Activated naive CD4-positive, alpha-beta T cell (primary cell): ENCODE data around the gene ARSB.

Source experiments
- DNase-seq, 4 experiments: peaks; one replicate each; lab custom pipeline; 2025; lab: John Stamatoyannopoulos, UW

ARSB gene

DNA sequence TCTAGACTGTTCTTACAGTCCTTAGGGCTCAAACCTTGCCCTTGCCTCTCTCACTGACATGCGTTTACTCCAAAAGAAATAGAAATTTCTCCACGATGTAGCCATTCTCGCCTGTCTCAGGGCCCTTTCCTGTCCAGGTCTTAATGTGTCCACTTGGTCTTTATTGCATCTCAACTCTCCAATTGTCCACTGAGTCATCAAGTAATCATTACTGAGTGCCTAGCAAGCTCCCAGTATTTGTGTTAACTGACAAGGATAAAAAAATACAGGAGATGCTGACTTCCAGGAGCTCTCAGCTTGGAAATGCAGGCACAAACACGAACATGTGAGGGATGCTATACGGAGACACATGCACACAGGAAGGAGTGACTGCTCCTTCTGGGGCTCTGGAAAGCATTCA, 147.3 kb downstream of the ARSB start:
- no peak for DNase-seq

DNA sequence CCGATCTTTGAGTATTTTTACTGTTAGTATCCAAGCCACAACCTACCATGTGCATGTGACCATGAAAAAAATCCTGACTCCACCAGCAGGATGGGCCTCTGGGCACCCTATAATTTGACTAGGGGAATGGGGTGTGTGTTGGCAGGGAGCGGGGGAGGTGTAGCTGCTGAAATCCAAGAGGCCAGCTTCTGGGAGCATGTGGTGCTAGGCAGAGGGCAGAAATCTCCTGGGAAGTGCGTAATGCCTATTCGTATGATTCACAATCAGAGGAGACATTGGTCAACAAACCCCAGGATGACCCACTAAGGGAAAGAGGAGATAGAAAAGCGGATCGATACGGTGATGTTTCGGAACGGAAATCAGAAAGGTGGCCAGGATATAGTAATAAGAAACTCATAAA, 149.9 kb downstream of the ARSB start:
- DNase-seq, result no peak

DNA sequence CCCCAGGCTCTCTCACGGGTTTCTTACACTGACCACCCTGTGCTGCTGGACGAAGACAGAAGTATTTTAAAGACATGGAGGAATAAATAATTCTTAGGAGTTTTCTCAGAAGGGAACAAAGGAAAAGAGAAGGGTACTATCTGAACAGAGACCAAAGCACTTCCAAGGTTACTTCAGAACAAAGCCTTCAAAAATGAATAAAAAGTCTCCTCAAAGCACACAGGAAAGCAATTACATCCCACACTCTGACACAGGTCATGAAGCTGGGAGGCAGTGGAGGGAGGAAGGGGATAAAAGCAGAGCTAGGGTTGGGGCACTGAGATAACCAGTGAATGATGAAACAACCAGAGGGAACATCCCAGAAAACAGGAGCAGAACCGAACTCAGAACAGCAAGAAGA, 151.8 kb downstream of the ARSB start:
- DNase-seq, result no peak

DNA sequence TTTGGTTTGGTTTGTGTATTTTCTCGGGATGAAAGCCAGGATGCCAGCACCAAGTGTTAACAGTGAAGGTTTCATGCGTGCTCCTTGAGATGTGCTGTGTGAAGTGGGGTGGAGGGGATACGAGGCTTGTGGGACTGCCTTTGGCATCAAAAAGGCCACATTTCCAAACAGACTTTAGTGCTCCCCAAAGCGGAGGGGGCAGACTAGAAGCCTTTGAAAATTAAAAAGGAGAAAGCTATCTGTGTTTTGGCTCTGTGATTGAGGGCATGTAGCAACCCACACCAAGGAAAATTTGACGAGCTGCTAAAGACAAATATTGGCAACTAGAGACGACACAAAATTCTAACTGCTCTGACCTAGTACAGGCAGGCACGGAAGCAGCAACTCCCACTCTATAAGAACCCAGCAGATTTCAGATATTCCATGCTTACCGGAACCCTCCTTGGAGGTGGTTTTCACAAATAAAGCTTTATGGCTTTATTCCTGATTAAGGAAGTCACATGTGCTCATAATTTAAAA, 154.5 kb downstream of the ARSB start:
- no peak for DNase-seq

DNA sequence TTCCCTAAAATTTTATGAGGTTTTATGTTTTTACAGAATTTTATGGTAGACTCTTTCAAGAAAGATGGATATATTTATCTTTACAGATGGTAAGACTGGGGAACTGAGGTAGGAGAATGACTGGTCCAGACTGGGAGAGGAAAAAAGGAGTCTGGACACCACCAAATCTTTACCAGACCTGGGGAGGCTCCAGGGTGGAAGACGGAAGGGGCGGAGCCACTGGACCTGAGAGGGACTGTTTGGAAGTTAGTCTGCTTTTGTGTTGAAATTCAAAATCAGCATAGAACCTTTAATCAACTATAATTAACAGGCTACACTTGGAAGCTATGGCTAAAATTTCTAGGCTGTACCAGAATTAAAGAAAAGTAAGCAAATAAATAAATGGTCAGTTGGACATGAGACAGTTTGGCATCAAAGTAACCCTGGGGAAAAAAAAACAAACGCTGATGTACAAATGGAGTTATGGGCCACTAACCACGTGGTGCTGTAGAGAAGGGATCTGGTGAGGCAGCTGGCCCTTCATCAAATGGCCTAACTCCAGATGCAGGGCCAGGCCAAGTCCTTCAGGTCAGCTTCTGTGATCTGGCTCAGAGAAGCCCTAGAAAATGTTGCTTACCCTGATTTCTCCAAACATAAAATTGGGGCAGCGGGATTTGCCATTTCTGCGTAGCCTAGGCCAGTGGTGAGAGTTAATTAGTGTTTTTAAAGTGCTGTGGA, 155.1 kb downstream of the ARSB start:
- no peak for DNase-seq

DNA sequence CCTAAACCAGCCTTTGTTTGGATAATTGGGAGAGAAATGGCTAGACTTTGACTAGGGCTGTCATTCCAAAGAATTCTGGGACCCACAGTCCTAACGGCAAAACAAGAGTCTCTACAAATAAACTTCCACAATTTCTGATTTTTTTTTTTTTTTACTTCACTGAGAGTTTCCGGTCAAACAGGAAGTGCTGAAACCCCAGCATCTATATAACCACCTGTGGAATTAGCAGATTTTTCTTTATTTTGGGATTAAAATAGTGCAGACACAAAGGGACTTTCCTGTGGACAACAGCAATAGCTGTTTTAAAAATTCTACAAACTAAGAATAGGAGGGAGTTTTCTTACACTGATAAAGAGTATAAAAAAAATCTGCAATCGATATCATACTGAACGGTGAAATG, 157.4 kb downstream of the ARSB start:
- DNase-seq, result no peak

- no peak for DNase-seq
Observed at GRCh38 chr5:78824831-78825281, 160.3 kb downstream of the ARSB start.

DNA sequence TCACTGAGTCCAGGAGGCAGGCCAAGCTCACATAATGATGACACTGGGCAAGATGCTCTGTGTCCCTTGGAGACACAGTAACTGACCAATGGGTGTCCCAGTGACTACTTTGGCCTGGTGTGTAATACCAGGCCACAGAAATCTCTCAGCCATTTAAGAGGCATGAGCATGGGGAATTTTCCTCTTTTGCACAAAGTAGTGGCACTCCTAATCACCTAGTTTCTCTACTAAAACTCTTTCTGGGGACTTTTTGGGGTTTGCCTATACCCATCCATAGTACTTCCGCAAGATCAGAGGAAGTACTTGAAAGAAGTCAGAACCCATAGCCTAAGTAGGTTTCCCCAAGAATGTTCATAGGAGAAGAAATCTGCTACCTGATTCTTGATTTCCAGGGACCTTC, 161.9 kb downstream of the ARSB start:
- DNase-seq, result no peak

- DNase-seq, result no peak
Observed at GRCh38 chr5:78821536-78822021, 163.5 kb downstream of the ARSB start.

DNA sequence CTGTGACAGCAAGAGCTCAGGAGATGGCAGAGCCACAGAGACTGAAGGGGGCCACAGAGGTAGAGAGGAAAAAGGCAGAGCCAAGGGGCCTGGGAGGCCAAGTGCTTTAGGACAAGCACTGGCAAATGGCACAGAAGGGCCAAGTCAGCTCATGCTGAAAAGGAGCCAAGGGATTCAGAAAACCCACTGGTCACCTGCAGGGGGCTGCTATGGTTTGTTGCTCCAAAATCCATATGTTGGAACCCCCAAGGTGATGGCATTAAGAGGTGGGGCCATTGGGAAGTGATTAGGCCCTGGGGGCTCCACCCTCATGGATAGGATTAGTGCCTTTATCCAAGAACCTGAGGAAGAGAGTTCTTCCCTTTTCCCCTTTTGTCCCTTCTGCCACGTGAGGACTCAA, 165.4 kb downstream of the ARSB start:
- no peak for DNase-seq

DNA sequence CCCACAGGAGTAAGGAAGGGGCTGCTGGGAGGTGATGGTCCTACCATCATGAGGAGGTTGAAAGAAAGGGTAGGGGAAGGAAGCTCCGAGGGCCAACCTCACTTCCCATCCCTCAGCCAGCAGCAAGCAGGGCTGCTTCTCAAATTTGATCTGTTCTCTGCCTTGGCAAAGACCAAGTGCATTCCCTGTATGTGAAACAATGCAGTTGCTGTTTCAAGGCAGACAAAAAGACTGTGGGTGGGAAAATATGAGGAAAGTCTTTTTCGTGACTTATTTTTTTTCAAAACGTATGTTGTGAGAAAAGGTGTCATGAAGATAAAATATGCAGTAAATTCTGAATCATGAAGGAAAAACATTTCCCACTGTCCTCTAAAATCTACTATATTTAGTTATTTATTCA, 165.9 kb downstream of the ARSB start:
- no peak for DNase-seq

DNA sequence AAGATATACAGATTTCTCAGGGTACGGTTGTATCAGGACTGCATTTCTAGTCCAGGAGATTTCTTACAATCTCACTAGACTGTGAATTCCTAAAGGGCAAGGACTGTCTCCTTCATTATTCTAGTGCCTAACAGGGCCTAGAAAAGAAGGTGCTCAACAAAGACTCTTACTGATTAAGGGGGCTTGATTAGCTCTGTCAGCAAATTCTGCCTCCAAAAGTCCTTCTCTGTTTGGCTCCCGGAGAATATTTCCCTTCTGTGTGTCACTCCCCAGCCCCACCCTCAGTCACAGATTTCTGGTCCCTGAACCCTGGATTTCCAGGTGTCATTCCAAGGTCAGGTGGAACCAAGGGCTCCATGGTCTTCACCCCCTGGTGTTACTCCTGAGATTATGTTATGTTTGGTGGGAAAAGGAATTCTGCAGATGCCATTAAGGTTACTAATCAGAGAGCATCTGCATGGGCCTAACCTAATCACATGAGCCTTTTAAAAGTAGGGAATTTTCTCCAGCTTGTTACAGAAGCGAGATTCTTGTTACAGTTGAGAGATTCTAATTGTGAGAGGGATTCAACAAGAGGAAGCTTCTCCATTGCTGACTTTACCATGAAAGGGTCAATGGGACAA, 168.9 kb downstream of the ARSB start:
- DNase-seq, result no peak

GRCh38 chr5:78813906-78814530, 171.1 kb downstream of the ARSB start:
- DNase-seq, result no peak

DNA sequence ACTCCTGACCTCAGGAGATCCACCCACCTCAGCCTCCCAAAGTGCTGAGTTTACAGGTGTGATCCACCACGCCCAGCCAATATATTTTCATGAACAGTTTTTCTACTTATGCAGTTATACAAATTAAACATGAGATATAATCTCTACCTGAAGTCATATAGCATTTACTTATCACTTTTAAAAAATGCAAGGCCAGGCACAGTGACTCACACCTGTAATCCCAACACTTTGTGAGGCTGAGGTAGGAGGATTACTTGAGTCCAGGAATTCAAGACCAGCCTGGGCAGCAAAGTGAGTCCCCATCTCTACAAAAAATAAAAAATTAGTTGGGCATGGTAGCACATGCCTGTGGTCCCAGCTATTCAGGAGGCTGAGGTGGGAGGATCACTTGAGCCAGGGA, 171.8 kb downstream of the ARSB start:
- no peak for DNase-seq

DNA sequence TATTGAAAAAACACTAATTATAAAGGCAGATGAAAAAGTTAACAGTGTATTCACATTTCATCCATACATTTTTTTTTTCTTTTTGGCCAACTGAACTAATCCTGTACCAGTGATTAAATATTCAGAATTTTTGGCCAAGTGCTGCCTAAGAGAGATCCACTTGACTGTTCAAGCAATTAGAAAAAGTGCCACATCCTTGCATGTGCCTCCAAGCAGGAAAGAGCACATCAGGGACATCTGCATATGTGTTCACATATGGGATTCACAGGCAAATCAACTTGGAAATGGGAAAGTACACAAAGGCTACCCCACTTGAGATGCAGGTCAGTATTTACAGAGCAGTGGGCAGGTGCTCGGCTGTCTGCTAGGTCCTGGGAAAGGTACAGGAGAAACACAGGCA, 173.2 kb downstream of the ARSB start:
- no peak for DNase-seq

DNA sequence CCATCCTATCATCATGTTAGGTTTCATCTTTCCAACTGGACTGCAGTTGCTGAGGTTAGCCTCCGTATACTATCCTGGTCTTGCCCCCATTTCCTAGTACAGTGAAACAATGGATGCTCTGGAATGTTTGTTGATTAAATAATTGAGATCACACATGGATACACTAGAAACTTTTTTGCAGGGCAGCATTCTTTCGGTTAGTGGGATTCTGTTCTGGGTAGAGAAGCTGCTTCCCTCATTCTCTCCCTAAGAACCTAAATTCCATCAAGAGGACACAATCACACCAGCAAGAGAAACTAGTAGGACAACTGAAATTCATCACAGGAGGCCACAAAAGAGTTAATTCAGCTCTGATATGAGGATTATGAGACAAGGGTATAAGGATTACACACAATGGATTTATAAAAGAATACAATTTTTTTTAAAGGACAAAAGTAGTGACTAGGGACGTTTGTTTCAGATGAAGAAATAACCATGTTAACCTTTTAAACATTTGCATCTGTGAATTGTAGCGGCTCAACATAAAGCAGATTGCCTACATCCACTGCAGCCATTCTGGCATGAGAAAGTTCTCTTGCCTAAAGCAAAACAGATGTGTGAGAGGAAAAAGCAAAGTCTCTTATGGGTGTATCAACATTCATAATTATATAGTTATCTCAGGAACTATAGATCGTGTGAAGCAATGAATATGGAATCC, 173.8 kb downstream of the ARSB start:
- DNase-seq, result no peak

DNA sequence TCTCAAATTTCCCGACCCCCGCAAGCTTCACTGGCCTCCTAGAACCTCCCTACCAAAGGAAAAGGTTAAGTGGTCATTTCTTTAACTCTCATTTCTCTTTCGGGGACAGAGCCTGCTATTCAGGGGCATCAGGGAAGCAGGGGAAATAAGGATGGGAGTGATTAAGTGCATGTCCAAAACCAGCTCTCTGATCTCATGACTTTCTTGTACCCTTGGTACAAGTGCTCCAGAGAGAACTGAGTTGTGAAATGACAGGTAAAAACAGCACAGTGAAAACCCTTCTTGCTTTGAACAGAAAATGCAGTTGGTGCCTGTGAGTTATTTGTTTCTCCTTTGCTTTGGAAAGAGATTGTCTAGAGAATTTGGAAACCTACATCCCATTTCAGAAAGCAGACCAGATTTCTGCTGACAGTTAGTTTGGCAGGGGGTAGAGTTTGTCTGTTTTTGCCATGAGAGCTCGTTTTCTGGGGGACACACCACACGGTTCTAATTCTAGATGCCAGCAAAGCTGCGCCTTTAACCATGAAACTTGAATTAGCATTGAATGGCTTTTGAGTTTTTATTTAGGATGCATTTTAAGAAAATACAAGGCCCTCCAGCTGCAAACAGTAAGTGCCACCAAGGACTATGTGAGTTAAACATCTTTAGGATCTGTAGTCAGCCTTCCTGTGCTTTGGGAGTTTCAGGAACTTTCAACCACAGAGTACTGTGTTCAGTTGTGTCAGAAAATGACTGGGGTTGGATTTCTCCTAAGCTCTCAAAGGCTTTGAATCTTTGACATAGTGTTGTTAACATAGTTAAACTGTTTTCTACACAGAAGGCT, 174.8 kb downstream of the ARSB start:
- no peak for DNase-seq

DNA sequence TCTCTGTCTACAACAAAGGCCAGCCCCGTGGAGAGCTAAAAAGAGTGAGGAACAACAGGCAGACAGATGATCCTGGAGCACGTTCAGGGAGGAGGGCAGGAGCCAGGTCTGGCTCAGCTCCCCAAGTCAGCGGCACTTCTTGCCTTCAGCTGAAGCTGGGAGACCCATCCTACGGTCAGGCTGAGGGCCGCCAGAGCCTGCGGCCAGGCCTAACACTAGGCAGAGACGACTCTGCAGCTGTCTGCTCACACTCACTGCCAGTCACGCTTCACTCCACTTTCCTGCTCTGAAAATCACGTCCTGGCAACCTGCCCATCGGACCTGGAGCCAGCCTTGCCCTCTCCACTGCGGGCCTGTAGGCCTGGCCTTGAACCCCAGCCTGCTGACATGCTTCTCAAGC, 175.7 kb downstream of the ARSB start:
- no peak for DNase-seq

- no peak for DNase-seq
Observed at GRCh38 chr5:78808818-78809217, 176.3 kb downstream of the ARSB start.

DNA sequence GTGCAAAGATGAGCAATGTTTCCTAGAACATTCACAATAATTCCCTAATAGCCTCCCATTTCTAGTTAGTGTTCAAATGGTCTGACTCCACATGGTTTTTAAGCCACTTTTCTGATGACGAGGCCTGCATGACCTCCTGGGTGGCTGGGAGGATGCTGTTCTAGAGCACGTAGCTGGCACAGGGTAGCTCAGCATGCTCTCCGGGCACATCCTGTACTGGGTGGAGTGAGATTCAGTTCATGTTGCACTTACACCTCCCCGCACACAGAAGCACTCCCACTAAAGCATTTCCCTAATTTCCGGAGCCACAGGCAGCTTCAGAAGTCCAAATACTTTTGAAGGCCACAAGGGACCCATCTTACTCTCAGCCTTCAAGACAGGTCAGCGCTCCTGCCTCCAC, 176.7 kb downstream of the ARSB start:
- DNase-seq, result no peak

- DNase-seq, result no peak
Observed at GRCh38 chr5:78806544-78806943, 178.6 kb downstream of the ARSB start.
